HG03175 (cell line): ENCODE results near the gene NPW.
A peak's percentile ranks its signal among the peaks of the same experiment; 100 is the strongest.

Experiments used
- ATAC-seq: cut with Tn5 transposase; IDR thresholded peaks from one replicate; pipeline ENCODE4 v1.9.1; 2021; ENCODE audit warnings: mild to moderate bottlenecking, moderate library complexity; ENCODE audit not compliant: unreplicated experiment

NPW gene

DNA sequence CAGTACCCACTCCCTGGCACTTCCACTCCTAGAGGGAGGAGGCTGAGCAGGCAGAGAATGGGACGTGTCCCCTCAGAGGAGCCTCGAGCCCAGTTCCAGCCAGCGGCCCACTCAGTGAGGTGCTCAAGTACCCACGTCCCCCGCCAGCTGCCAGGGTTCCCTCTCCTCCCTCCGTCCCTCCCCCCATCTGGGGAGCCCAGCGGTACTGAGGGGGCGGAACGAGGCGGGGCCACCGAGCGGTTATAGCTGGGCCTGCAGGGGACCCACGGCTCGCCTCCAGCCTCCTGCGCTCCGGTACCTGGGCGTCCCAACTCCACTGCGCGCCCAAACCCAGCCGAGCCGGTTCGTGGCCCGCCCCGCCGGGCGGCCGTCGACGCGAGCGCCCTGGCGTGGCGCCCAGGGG is at the start of gene NPW:
NPW (plus strand) TSS at position 268 of the 403 bp plus-strand sequence.
- no peak for ATAC-seq

DNA sequence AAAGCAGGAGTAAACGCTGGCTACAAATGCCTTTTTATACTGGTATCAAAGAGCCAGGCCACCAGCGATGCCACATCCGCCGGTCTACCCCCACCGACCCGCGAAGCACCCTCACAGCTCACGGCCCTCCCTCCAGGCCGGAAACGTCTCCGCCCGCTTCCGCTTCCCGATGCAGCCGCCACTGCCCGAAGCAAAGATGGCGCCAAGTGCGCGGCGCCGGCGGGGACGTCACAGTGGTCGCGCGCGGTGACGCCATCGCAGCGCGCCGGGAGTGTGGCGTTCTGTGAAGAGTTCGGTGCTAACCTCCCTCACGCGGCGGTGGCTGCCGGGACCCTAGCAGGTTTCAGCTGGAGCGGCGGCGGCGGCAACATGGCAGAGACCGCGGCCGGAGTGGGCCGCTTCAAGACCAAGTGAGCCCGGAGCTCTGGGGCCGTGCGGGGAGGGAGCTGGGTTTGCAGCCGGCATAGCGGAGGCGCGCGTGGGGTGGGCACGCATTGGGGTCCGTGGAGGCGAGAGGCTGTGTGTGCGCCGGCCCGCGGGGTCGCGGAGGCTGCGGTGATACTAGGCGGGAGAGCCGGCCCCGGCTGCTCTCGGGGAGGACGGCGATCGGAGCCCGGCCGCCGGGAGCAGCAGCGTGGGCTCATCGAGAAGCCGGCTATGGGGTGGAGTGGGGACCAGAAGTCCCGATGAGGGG is 47.6 kb upstream of the NPW start, which contains the start of gene TBL3:
TBL3 (plus strand) TSS at position 258 of the 694 bp plus-strand sequence; CDS start at position 370, 112 bp downstream.
- peak; percentile 86 for ATAC-seq

DNA sequence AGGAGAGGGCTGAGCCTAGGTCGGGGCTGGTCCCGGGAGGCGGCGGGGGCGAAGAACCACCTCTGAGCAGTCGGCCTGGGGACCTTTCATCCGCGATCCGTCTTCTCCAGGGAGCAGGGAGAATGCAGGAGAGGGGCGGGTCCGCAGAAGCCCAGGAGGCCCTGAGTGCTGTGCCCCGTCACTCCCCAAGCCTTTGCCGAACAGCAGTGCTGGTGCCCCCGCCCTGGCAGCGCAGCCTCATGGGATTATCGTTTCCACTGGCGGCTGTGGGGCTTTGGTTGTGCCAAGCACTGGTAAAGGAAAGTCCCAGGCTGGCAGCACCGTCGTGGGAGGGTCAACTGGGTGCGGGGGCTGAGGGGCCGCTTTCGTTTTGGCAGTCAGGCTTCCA is 47.1 kb upstream of the NPW start:
- no peak for ATAC-seq

DNA sequence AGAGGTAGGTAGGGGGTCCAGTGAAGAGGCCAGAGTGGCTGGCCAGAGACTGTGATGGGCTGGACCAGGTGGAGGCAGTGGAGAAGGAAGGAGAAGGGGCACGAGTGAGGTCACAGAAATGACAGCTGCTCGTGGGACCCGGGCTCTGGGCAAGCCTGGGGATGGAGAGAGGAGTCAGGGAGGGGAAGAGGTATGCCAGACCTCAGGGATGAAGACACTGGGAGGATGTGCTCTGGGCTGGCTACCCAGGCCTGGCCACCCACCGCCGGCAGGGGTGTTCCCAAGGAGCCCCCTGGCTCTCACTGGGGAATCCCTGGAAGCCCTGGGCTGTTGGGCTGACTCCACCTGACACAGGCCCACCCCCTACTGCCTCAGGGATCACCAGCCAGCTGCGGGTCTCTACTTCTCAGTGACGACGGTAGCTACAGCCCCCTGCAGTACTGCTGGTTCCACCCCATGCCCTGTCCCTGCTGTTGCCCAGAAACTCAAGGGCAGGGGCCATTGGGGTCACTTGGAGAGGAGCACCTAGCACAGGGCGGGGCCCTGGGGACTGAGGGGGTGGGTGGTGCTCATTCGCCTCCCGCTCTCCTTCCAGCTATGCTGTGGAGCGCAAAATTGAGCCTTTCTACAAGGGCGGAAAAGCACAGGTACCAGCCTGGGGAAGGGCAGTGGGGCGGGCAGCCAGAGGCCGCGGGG is 46.0 kb upstream of the NPW start:
- ATAC-seq: no peak

DNA sequence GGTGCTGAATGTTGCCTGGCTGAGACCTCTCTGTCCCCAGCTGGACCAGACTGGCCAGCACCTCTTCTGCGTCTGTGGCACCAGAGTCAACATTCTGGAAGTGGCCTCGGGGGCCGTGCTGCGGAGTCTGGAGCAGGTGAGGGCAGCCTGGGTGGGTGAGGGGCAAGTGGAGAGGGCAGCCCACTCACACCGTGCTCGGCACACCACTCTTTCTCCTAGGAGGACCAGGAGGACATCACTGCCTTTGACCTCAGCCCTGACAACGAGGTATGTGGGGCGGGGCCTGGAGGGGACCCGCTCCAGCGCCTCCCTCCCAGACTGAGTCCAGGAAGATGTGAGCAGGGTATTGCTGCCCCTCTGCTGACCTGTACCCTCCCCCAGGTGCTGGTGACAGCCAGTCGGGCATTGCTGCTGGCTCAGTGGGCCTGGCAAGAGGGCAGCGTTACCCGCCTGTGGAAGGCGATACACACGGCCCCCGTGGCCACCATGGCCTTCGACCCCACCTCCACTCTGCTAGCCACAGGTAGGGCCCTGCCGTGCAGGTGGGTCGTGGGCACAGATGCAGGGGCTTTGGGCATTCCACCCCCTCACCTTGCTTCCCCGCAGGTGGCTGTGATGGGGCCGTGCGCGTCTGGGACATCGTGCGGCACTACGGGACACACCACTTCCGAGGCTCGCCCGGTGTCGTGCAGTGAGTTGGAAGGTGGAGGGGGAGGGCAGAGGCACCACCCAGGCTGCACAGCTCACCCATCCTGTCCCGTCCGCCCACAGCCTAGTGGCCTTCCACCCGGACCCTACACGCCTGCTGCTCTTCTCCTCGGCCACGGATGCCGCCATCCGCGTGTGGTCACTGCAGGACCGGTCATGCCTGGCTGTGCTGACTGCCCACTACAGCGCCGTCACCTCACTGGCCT is 45.2 kb upstream of the NPW start:
- ATAC-seq: no peak

DNA sequence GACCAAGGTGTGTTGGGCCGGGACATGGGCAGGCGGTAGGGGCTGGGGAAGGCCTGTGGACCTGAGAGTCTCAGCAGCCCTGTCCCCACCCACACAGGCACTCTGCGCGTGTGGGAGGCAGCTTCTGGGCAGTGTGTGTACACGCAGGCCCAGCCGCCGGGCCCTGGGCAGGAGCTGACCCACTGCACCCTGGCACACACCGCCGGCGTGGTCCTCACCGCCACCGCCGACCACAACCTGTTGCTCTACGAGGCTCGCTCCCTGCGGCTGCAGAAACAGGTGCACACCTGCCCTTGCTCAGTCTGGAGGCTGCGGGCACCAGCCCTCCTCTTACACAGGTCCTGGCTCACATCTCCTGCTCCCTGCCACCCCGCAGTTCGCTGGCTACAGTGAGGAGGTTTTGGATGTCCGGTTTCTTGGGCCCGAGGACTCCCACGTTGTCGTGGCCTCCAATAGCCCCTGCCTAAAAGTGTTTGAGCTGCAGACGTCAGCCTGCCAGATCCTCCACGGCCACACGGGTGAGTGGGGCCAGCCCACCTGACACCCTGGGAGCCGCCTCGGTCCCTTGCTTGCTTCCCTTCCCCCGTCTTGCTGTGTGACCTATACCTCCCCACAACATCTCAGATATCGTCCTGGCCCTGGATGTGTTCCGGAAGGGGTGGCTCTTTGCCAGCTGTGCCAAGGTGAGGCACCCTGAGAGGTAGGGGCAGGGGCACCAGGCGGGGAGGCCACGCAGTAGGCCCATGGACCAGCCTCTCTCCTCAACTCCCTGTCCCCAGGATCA is 44.0 kb upstream of the NPW start:
- ATAC-seq: no peak

DNA sequence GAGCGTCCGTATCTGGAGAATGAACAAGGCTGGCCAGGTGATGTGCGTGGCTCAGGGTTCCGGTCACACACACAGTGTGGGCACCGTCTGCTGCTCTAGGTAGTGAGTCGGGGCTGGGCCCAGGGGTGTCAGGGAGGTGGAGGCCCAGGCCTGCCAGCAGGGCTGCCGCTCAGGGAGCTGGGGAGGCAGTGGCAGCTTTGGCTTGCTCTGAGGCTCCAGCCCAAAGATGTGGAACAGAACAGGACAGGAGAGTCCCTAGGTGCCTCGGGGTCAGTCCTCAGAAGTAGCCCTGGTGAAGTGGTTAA is 43.4 kb upstream of the NPW start:
- no peak for ATAC-seq

DNA sequence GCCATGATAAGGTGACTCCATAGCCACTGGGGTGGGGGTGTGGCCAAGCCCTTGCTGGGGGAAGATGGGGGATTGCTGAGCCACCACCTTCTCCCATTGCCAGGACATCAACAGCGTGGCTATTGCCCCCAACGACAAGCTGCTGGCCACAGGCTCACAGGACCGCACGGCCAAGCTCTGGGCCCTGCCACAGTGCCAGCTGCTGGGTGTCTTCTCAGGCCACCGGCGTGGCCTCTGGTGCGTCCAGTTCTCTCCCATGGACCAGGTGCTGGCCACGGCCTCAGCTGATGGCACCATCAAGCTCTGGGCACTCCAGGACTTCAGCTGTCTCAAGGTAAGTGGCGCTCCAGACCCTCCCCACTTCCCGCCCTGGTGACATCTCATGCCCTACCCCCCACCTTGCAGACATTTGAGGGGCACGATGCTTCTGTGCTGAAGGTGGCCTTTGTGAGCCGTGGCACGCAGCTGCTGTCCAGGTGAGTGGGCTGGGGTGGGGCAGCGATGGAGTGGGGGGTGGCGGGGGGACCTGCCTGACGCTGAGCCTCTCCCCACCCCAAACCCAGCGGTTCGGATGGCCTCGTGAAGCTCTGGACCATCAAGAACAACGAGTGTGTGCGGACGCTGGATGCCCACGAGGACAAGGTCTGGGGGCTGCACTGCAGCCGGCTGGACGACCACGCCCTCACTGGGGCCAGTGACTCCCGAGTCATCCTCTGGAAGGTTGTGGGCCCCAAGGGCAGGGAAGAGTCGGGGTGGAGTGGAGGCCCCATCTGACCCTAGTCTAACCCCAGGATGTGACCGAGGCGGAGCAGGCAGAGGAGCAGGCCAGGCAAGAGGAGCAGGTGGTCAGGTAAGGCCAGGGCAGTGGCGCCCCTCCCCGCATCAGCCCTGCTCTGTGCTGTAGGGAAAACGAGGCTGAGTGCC is 42.4 kb upstream of the NPW start:
- no peak for ATAC-seq

DNA sequence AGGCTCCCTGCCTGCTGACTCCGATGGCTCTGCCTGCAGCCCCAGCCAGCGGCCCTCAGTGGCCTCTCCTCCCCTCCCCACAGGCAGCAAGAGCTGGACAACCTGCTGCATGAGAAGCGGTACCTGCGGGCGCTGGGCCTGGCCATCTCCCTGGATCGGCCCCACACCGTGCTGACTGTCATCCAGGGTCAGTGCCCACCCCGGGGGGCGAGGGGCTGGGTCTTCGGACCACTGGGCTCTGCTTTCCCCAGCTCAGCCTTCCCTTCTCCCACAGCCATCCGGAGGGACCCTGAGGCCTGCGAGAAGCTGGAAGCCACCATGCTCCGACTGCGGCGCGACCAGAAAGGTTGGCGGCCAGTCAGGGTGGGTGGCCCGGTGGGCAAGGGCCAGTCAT is 41.7 kb upstream of the NPW start:
- no peak for ATAC-seq

DNA sequence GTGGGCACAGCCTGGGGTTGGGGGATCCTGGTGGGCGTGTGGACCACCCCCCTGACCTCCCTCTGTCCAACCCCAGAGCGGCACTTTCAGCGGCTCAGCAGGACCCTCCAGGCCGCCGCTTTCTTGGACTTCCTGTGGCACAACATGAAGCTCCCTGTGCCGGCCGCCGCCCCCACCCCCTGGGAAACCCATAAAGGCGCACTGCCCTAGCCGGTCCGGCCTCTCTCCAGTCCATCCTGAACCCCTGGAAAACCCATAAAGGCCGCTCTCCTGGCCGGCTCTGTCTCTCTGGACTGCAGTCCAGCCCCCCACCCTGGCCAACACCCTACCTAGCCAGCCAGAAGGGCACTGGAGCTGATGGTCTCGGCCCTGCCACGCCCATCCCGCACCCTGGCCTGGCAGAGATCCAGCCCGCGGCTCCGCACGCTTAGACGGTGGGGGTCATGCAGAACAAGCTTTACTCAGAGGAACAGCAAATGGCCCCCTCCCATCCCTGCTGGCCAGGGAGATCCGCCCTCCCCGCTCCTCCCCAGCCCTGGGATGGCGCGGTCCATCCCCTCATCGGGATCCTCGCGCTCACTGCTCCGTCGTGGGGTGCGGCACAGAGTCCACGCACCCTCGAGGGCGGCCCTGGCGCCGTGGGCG is 41.0 kb upstream of the NPW start:
- no peak for ATAC-seq

DNA sequence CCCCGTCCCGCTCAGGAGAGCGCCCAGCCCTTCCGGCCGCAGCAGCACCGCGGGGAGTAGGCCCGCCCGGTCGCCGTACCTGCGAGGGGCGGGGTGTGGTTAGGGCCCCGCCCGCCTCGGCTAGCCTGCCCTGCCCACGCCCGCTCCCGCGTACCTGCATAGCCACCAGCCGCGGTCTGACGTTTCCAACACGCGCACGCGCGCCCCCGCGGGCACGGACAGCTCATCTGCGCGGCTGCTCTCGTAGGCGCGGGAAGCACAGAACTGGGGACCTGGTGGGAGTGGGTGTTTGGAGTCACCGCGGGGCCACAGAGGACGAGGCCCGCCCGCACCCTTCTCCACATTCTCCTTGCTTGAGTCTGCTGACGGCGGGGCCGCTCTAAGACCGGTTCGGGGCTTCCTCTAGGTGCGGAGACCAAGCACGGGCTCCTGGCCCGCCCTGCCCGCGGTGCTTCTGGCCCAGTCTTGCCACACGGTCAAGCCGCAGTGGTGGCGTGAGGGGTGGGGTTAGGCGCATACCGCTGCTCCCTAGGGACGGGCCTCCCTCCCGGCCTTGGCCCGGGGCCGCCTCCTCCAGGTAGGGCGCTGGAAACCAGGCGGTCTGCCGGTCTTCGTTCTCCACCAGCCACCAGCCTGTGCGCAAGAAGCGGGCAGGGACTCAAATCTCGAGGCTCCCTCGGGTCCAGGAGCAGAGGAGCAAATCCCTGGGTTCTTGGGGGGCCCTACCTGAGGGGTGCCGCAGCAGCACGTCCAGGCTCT is 40.1 kb upstream of the NPW start:
- ATAC-seq: no peak

DNA sequence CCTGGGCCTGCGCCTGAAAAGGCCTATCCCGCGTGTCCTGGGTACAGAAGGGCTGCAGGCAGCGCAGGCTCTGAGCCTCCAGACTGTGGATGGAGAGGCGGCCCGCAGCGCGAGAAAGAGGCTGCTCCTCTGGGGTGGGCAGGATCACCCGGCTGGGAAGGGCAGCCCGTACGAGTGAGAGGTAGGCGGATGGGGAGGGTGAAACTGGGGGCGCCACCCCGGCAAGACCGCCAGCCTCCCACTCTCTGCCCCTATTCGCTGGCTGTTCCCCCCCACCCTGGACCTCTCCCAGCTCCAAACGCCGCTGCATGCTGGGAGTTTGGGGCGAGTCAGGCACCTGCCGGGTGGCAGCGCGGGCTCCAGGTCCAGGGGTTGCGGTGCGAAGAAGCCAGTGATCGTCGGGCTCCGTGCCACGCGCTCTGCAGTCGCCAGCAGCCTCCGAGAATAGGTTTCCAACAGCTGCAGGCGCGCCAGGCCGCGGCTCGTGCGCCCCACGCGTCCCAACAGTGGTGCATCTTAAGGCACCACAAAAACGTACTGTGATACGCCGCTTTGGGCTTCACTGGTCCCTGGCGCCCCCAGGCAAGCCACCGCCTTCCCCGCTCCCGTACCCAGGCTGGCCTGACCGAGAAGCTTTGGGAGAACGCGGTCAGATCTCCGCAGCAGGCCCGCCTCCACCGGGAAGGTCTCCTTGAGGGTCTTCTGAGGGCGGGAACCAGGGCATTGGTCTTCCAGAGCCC is 39.4 kb upstream of the NPW start:
- ATAC-seq: no peak

DNA sequence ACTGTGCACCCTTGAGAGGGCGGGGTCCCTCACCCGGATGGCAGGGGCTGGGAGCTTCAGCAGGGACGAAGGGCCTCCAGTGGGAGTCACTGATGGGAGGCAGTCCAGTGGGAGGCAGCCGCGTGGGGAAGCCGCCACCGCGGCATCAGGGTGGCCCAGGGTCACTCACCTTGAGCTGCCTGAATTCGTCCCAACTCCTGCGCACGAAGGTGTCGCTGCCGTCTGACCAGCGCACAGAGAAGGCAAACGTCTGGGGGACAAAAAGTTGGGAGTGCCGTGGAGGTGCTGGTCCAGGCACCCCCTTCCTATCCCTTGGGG is 38.9 kb upstream of the NPW start:
- ATAC-seq: no peak

DNA sequence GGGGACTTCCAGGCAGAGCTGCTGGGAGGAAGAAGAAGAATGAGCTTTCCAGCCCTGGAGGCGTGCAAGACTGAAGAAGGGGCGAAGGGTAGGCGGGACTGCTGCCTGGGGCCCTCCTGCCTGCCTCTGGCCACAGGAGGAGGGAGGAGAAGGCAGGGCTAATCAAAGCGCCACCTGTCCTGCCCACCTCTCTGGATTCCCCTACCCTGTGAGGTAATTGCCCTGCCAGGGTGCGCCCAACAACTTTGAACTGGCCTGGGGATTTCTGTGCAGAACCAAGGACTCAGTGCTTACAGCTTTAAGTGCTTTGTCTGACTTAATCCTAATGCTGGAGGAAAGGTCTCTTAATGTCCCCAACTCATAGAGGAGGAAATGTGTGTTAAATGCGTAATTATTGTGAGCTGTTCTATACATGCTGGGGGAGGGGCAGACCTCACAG is 38.2 kb upstream of the NPW start, which contains the start of gene NOXO1:
NOXO1 (minus strand) TSS at position 72 of the 439 bp plus-strand sequence. CDS start 290 bp downstream, outside the sequence.
- ATAC-seq: no peak

DNA sequence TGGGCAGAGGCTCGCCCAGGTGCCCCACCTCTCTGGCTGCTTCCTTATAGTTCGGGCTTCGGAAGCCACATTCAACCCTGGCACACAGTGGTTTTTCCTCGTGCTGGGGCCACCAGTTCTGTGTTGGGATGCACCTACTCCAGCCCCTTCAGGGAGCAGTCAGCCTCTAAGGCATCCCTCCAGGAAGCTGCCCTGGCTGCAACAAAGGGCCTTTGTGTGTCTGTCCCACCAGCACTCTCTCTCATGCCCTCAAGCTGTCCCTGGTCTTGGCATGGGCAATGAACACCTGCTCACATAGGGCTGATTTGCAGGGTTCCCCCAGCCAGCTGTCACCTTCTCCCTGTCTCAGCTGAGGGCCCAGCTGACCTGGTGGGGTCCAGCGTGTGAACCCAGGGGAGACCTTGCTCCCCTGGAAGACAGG is 37.6 kb upstream of the NPW start:
- ATAC-seq: no peak

DNA sequence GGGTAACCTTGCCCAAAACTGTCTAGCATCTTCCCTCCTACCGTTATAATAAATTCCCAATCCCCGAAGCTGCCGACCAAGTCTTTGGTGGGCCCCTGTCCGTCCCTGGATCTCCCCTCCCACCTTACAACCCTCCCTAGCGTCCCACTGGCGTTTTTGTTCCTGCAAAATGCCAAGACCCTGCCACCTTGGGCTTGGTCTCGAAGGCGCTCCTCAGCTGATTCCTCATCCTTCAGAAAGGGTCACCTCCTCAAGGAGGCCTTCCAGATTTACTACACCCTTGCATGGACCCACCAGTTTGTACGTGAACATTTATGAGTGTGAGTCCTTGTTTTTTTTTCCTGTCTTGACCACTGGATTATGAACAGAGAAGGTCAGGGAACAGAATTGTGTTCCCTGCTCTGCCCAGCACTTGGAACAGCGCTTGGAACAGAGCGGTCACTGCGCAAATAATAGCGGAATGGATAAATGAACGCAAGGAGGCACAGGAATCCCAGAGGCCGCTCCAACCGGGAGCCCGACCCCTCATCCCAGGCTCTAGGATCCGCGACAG is 36.5 kb upstream of the NPW start:
- no peak for ATAC-seq

DNA sequence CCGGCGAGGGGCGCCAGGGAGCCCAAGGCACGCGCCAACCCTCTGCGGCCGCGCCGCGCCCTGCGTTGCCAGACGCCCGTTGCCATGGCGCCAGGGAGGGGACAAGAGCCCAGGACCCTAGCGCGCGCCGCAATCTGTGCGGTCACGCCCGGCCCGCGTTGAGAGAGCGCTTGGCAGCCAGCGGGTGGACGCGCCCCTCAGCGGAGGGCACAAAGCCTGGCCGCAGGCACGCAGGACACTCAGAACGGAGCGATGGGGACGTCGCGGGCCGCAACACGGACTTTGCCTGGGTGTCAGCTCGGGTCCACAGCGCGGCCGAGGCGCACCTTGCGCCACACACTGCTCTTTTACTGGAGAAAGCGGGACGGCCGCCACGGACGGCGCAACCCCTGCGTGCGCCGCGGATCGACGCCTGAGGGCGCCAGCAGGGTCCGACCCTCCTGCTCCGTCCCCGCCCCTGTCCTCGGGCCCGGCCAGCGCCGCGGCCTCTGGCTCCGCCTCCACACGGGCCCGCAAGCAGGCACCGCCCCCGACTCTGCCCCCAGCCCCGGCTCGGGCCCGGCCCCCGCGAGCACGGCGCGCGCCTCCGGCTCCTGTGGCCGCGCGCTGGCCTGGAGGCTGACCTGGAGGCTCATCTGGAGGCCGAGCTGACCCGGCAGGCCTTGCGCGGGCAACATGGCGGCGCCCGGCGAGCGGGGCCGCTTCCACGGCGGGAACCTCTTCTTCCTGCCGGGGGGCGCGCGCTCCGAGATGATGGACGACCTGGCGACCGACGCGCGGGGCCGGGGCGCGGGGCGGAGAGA is 35.8 kb upstream of the NPW start, which contains the start of gene GFER:
GFER (plus strand) TSS at position 650 of the 803 bp plus-strand sequence; CDS start at position 676, 26 bp downstream.
- peak; percentile 78 for ATAC-seq
